OCI-LY1 (cell line): ENCODE results near the gene EXOC3L1.

Experiments used
- CTCF ChIP-seq: fragments of 200-600 bp; sonication (generic), shearing (Covaris generic); IDR thresholded peaks from 2 replicates; pipeline ENCODE4 v1.5.1; 2017; ENCODE audit warnings: mild to moderate bottlenecking, antibody characterized with exemption, low read length, moderate library complexity, mixed read lengths
- EZH2 ChIP-seq: fragments of 200-600 bp; sonication (generic), shearing (Covaris generic); IDR thresholded peaks from 2 replicates; pipeline ENCODE4 v1.8.0; 2017; ENCODE audit warnings: borderline replicate concordance, mixed run types, mild to moderate bottlenecking, antibody characterized with exemption, low read length, moderate library complexity, mixed read lengths

DNA sequence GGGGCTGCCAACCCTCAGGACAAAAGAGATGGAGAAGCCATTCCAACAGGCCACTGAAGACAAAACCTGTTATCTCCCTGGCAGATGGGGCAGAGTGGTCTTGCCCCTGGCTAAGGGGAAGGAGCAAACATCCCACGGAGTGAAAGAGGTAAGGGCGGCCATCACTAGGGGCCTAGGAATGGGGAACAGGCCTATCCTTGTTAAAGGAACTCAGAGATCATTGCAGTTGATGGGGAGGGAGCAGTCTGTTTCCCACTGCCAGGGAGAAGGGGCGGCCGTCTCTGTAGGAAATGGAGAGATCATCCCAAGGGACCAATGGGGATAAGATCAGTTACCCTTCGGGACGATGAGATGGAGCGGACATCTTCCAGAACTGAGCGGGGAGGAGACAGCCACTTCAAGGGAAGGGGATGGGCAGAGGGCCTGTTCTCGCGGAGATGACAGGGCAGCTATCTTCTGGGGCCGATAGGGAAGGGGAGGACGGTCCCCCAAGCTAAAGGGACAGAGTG is 36.4 kb upstream of the EXOC3L1 start:
- no peak for TF ChIP-seq CTCF
- no peak for TF ChIP-seq EZH2
